H1 (cell line): ENCODE results near the gene GATA5. TPM values are rescaled to one million over a fixed set of nuclear protein-coding genes. Genes with fewer than 3 reads are reported as not detected.

Experiments
- KDM5A ChIP-seq: fragments of 200-600 bp; IDR thresholded peaks from 2 replicates; pipeline ENCODE4 v1.7.1; 2012; ENCODE audit warnings: mild to moderate bottlenecking, low read length, inconsistent platforms, mixed read lengths
- polyA plus RNA-seq, 7 experiments: library from polyadenylated mRNA; depleted of rRNA in 3 of 7; stranded (reverse) in 5 of 7; unstranded in 2 of 7; fragments of >200 nt in 5 of 7; fragments of 200-250 nt in 2 of 7; gene quantifications; 1 replicate in 5 of 7; 2 replicates in 1 of 7; 4 replicates in 1 of 7; pipeline versions ENCODE4 v1.2.1 to v1.2.3, GENCODE V29; 2011 to 2013; ENCODE audit warnings: missing spikeins in 2 of 7, mixed read lengths in 2 of 7
- total RNA-seq: library from RNA; stranded (reverse); fragmentation: NEBNext Ultra II Directional; extraction: Animal tissue kit (Norgen Biotek cat#: 25700); gene quantifications from 2 replicates; pipeline ENCODE4 v1.2.1, GENCODE V29; 2021

Gene GATA5
- total and polyA plus RNA-seq, 2 of the 8 experiments (the other 6 are each of a cell fraction or from before 2014, with no cell fraction given), result 0.08 to 0.11 TPM

DNA sequence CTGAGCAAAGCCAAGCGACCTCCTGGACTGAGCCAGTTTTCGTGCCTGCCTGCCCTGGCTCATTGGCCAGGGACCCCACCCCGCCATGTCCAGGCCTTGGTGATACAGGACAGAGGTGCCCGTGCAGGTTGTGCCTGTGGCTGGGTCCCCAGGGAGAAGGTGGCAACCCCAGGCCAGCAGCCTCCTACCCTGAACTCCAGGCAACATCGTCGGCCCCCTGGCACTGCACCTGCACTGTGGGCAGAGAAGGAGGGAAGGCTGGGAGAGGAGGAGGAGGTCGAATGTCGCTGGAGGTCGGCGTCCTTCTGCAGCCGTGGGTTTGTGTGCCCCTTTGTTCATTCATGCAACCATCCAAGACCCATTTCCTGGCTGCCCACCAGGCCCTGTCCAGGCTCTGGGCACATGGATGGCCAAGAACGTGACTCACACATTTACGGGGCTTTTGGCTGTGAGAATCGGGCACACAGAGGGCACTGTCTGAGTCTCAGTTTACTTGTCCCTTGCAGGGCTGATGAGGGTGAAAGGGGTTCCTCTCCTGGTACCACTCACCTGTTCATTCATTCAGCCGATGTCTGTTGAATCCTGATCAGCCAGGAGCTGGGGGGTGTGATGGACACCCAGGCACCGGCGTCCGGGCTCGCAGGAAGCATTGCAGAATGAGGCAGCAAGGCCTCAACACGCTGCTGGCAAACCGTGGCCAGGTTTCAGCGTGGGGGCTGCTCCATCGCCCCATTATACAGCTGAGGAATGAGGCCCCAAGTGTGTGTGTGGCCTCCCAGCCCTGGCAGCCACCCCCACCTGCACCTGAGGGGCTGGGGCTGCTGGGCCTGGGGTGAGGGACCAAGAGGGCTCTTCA is 46.1 kb downstream of the GATA5 start (continued):
- TF ChIP-seq KDM5A, result no peak
